NCI-H774 (cell line): Measurements from ENCODE around the gene ZBTB4.

Experiments
- DNase-seq: peaks from one replicate; lab custom pipeline; 2025; lab: John Stamatoyannopoulos, UW

Gene ZBTB4

DNA sequence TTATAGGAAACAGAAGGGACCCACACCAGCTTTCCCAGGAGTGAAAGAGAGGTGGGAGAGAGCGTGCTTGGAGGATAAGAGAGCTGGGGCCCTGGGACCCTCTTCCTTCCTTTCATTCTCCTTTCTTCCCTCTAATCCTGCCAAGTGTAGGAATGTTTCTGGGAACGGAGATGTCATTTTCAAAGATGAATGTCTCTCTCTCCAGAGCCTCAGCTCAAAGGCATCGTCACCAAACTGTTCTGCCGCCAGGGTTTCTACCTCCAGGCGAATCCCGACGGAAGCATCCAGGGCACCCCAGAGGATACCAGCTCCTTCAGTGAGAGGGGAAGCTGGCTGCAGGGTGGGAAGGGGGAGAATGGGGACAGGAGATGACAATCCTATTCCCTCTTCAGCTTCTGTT is 38.2 kb downstream of the ZBTB4 start:
- DNase-seq: no peak

DNA sequence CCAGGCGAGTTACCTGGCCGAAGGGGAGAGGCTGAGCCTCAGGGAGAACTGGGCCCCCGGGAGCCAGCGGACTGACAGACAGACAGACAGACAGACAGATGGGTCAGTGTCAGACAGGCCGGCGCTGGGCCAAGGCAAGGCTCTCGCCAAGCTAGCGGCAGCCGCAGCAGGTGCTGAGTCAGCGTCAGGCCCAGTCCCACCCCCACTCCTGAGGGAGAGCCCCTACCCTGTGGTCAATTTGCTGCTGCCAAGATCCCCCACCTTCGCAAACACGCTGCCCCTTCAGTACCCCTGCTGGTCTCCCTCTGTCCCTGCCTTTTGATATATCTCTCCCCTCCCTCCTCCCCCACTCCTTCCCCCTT is 38.6 kb downstream of the ZBTB4 start:
- no peak for DNase-seq

DNA sequence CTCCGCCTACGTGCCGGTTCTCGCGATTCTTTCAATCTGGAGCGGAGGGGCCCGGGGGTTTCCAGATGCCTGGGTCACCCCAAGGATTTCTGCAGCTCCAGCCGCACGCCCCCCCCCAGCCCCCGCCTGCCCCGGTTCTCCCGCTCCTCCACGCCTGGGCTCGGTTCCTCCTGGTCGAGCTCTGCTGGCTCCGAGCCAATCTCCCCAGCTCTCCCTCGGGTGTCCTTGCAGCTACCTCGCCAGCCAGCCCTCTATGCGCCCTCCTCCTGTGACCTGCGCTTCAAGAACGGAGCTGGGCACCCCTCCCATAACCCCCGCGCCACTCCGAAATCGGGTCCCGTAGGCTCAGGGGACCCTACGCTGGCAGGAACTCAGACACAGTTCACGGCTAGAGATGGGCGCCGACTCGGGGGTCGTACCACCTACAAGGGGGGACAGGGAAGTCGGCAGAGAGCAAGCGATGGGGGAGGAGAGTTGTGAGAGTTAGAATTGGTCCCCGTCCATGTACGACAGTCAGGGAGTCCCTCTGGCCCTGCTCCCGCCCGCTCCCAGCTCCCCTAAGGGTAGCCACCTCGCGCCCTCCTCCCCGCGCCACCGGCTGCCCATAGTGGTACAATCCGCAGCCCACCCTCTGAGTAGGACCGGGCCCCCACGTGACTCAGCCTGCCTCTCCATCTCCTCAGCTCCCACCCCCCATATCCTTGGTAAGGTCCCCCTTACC is 39.2 kb downstream of the ZBTB4 start:
- no peak for DNase-seq

DNA sequence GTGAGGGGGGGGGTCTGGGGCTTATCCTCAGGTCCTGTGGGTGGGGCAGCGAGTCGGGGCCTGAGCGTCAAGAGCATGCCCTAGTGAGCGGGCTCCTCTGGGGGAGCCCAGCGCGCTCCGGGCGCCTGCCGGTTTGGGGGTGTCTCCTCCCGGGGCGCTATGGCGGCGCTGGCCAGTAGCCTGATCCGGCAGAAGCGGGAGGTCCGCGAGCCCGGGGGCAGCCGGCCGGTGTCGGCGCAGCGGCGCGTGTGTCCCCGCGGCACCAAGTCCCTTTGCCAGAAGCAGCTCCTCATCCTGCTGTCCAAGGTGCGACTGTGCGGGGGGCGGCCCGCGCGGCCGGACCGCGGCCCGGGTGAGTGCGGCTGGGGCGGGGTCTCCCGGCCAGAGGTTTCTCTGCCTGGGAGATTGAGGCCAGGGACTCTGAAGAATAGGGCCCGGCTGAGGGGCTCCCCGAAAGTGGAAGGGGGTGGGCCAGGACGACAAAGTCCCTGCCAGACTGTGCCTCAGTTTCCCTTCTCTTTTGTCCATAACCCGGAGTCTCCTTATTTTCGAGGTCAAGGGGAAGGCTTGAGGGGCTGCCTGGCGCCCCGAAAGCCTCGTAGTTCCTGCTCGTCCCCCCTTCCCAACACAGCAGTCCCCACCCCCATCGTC is 39.8 kb downstream of the ZBTB4 start, which contains the start of gene FGF11:
Gene FGF11 (plus strand): TSS at position 51 of the 651 bp plus-strand sequence. CDS start 109 bp downstream, at position 160.
- DNase-seq: no peak

DNA sequence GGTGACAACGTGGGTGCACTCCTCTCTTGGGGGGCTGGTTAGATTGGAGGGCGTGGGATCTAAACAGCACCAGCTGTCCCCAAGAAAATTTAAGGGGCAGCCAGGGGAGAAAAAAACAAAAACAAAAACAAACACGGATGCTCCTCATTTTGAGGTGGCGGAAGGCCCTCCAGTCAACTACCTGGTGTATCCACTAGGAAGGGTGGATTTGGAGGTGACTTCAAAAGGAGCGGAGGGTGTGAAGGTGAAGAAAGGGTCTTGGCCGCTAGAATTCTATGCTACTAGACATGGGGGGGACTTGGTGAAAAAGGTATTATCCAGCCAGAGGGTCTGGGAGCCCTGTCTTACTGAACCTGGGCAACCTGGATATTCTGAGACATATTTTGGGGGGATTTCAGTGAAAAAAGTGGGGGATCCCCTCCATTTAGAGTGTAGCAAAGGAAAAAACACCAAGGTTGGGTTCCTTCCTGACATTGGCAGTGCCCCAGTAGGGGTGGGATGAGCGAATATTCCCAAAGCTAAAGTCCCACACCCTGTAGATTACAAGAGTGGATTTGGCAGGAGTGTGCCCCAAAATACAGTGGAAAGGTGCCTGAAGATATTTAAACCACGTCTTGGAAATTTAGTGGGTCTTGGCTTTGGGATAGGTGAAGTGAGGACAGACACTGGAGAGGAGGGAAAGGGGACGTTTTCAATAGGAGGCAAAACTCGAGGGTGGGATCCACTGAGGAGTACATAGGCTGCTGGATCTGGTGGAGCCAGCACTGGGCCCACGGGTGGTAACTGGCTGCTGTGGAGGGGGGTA is 40.6 kb downstream of the ZBTB4 start:
- no peak for DNase-seq

DNA sequence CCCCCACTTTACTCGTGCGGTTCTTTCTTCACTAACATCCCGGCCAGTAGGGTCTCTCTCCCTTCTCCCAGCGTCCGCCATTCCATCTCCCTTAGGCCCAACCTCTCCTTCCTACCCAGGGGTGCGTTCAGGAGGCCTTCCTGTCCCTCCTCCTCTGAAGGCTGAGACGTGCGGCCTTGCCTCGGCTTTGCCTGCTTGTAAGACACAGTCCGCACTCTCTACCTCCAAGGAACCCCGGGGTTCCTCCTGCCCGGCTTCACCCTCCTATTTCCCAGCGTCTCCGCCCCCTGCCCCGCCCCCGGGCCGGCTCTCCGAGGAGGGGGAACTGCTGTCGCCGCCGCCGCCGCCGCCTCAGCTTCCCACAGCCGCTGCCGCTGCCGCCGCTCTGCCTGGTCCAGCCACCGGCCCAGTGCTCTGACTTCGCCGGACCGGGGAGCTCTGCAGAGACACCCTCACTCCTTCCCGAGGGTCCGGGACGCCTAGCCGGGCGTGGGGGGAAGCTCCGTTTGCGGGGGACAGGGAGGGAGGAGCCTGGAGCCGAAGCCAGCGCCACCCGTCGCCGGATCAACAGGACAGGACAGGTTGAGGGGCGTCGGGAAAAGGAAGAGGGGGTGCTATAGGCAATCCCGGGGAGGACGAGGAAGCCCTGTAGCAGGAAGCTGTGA is 41.3 kb downstream of the ZBTB4 start:
- no peak for DNase-seq

DNA sequence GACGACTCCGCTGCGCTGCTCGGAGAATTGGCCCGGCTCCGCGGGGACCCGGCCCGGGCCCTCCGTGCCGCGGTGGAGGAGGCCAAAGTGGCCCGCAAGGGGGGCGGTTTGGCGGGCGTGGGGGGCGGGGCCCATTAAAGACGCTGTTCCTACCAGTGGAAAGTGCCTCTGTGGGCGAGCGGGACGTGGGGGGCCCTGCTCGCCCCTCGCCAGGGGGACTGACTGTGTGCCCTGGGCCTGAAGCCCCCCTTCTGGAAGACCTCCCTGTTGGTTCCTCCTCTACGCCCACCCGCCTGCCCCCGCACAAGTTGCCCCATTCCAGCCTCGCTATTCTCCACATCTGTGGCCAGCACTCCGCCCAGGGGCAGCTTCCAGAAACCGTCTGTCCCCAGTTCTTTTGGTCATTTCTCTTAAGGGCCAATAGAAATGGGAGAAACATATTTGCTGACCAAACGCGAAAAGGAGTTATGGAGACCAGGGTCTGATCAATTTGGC is 42.0 kb downstream of the ZBTB4 start:
- DNase-seq: no peak

DNA sequence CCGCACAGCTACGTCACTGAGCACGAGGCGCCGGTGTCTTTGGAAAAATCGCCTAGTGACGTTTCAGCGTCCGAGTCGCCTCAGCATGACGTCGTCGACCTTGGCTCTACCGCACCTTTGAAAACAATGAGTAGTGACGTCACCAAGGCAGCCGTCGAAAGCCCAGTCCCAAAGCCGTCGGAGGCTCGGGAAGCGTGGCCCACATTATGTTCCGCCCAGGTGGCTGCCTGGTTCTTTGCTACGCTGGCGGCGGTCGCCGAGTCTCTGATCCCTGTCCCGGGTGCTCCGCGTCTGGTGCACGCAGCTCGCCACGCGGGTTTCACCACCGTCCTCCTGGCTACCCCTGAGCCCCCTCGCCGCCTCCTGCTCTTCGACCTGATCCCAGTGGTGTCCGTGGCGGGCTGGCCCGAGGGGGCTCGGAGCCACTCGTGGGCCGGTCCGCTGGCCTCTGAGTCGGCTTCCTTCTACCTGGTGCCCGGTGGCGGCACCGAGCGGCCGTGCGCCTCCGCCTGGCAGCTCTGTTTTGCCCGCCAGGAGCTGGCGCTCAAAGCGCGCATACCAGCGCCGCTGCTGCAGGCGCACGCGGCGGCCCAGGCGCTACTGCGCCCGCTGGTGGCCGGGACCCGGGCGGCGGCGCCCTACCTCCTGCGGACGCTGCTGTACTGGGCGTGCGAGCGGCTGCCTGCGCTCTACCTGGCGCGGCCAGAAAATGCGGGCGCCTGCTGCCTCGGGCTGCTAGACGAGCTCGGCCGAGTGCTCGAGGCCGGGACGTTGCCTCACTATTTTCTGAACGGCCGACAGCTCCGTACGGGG is 42.7 kb downstream of the ZBTB4 start:
- peak; percentile 48 for DNase-seq

DNA sequence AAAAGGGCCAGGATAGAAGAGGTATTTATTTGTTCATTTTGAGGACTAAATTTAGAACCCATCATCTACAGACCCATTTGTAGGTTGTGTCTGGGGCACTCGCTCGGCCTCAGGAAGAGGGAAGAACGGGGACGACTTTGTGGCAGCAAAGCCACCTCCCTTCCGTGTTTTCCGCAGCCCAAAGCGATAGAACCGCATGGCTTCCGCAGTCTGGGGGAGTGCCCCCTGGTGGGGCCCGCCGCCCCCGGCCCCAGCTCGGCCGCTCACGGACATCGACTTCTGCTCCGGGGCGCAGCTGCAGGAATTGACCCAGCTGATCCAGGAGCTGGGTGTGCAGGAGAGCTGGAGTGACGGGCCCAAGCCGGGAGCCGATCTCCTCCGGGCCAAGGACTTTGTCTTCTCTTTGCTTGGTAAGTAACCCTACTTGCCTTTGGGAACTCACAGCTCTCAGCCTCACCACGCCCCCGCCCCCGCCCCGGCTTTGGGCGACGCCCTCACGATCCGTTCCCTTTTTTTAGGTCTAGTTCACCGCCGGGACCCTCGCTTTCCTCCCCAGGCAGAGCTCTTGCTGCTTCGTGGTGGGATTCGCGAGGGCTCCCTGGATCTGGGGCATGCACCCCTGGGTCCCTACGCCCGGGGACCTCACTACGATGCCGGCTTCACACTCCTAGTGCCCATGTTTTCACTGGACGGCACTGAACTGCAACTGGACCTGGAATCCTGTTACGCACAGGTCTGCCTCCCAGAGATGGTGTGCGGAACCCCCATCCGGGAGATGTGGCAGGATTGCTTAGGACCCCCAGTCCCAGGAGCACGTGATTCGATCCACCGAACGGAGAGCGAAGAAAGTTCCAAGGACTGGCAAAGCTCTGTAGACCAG is 43.5 kb downstream of the ZBTB4 start:
- DNase-seq: no peak

DNA sequence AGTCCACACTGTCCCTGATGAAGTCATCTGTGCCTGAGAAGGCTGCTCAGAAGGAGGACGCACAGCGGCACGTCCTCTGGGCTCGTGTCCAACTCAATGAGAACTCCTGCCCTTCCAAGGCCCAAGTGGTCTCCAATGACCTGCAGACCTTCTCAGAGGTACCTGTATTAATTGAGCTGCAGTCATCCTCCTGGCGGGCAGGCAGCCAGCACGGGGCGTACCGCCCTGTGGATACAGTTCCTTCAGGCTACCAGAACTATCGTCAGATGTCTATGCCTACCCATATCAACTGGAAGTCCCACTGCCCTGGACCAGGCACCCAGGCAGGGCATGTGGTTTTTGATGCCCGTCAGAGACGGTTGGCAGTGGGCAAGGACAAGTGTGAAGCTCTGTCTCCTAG is 47.1 kb downstream of the ZBTB4 start:
- DNase-seq: no peak

DNA sequence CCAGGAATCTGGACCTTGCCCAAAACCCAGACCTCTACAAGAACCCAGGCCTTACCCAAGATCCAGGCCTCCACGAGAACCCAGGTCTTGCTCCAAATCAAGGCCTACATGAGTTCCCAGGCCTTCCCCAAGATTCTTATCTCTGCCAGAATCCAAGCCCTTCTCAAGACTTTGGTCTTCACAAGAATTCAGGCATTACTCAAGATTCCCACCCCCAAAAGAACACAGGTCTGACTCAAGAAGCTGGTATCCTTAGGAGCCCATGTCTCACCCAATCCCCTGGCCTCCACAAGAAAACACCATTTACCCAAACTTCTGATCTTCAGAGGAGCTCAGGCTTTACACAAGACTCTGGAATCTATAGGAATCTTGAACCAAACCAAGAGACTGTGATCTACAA is 48.2 kb downstream of the ZBTB4 start:
- no peak for DNase-seq

DNA sequence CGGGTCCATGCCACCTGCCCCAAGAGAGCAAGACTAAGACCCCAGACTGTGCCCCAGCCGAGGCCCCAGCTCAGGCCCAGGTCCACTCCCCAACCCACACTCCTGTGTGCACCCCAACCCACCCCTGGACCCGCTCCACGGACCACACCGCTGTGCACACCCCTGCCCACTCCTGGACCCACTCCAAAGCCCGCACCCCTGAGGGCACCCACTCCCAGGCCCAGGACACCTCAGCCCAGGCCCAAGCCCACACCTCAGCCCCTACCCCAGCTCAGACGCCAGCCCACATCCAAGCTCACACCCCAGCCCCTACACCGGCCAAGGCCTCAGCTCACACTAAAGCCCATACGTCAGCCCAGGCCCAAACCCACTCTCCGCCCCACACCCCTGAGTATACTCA is 49.7 kb downstream of the ZBTB4 start:
- DNase-seq: no peak

DNA sequence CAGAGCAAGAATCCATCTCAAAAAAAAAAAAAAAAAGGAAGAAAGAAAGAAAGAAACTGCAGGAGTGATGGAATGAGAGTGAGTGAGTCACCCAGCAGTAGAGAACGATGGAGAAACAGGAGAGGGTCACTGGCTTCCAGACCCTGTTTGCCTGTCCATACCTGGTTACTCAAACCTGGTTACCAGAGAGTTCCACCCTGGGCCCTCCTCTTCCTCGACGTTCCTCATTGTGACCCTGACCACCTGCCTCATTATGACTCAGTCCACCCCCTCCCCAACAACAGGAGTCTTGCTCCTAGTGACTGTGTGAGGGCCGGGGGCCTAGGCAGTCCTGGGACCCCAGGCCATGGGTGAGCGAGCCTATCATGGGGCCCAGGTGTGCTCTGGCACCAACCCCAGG is 50.9 kb downstream of the ZBTB4 start, which contains the start of gene SPEM3:
Gene SPEM3 (plus strand): TSS at position 301 of the 400 bp plus-strand sequence. CDS start 46 bp downstream, at position 347.
- no peak for DNase-seq

DNA sequence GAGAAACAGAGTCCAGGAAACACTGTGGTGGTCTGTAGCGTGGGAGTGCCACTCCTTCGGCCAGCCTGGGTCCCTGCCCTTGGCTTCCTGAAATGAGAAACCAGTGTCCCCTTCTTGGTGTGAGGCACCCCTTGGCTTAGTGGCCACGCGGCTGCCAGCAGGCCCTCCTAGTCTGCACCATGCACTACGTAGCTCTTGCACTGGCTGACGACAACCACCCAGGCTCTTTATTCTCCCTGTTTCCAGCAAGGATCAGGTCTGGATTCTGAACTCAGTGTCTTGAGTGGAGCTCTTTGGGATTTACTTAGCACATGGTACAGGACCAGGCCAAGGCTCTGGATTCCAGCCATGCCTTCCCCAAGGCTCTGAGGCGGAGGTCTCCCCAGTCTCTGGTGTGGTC is 51.9 kb downstream of the ZBTB4 start:
- DNase-seq: no peak

DNA sequence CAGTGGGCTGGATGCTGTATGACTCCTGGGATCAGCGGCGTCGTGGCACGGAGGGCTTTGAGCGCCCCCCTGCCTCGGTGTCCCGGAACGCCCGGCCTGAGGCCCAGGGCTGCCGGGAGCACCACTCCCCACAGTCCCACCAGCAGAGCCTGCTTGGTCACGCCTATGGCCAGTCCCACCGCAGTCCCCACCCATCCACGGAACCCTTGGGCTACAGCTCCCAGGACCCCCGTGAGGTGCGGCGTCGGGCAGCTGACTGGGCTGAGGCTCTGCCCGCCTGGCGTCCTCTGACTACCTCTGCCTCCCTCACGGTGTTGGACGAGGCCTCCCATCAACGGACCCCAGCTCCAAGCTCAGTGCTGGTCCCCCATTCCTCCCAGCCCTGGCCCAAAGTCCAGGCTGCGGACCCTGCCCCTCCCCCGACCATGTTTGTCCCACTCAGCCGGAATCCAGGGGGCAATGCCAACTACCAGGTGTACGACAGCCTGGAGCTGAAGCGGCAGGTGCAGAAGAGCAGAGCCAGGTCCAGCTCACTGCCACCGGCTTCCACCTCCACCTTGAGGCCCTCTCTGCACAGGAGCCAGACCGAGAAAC is 52.4 kb downstream of the ZBTB4 start:
- DNase-seq: no peak

DNA sequence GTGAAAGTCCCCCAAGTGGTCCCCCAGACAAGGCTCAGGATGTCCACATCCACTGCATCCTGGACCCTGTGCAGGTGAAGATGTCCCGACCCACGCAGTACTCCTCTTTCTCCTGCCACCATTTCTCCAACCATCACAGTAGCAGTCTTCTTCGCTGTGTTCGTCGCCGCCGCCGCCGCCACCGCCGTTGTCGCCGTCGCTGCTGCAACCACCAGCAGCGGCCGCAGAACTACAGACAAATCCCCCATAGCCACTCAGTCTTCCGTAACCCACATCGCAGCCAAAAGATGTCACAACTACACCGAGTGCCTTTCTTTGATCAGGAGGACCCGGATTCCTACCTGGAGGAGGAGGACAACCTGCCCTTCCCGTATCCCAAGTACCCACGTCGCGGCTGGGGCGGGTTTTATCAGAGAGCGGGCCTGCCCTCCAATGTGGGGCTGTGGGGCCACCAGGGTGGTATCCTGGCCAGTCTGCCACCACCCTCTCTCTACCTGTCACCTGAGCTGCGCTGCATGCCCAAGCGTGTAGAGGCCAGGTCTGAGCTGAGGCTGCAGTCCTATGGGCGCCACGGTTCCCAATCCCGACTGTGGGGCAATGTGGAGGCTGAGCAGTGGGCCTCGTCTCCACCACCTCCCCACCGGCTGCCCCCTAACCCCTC is 53.1 kb downstream of the ZBTB4 start:
- DNase-seq: no peak

DNA sequence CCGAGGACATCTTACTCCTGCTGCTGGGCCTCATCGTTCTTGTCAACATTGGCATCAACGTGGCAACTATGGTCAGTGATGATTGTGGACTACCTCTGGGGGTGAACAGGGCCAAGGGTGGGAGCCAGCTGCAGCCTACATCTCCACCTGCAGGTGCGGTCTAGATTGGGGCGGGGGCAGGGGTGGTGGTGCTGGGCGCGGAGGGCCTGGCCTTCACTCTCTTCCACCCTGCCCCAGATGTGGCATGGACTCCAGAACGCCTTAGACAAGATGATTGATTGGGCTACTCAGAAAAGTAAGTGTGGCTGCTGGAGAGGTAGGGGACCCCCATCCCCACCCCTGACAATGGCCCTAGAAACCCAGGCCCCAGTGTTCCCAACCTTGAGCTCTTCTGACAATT is 53.7 kb downstream of the ZBTB4 start:
- no peak for DNase-seq

DNA sequence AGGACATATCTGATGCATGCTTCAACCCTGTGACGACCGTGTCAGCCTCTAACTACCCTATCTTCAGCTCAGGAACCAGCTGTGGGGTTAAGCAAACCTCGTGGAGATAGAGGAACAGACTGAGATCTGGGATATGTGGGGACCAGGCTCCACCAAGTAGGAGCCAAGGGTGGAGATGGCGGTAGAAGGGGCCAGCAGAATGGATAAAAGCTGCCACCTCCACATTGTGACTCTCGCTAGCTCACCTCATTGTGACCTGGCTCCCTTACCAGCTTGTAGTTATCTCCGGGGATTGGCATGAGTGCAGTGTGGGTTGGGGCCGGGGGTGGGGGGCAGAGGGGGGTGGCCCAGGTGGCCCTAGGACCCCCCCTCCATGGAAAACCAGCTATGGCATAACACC is 54.1 kb downstream of the ZBTB4 start, which contains the start of gene SPEM2:
Gene SPEM2 (plus strand): TSS at position 301 of the 400 bp plus-strand sequence. CDS start 73 bp downstream, at position 374.
- no peak for DNase-seq

DNA sequence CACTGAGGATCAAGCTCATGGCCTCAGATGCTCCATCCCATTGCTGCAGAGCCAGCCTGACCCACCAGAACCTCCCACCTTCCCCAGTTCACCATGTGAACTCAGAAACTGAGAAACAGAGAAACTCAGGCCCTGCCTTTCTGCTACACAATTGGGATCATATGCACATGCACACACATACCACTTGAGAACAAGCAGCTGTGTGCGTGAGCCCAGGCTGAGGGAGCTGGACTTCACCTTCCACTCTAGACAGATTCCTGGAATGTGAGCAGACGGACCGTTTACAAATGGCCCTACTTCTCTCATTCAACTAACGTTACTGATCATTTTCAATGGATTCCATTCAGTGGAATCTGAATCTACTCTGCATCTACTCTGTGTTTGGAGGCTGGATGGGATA is 55.8 kb downstream of the ZBTB4 start:
- no peak for DNase-seq
